HepG2 (cell line): ENCODE results near the gene SERTAD3. TPM values are rescaled to one million over a fixed set of nuclear protein-coding genes. Genes with fewer than 3 reads are reported as not detected.

Source experiments
- JUND ChIP-seq: sonication (generic); formaldehyde crosslinking; IDR thresholded peaks from 2 replicates; pipeline ENCODE4 v1.8.0; 2022; ENCODE audit warnings: mild to moderate bottlenecking, missing genetic modification reagents
- MIER2 ChIP-seq: IDR thresholded peaks from 2 replicates; pipeline ENCODE4 v1.6.1; 2016; ENCODE audit warnings: missing biosample characterization, missing genetic modification reagents
- POLR2AphosphoS5 ChIP-seq: IDR thresholded peaks from 2 replicates; pipeline ENCODE4 v1.6.1; 2012; ENCODE audit warnings: low read depth, low read length
- RFX1 ChIP-seq: fragments of 450-650 bp; IDR thresholded peaks from 2 replicates; pipeline ENCODE4 v1.6.1; 2017
- SMYD3 ChIP-seq: sonication (generic); formaldehyde crosslinking; IDR thresholded peaks from 2 replicates; pipeline ENCODE4 v1.8.1; 2023; ENCODE audit warnings: mild to moderate bottlenecking, missing genetic modification reagents
- STAG1 ChIP-seq: sonication (generic); formaldehyde crosslinking; IDR thresholded peaks from 2 replicates; pipeline ENCODE4 v1.4.0; 2020; ENCODE audit warnings: missing genetic modification reagents
- TRIM24 ChIP-seq: sonication (generic); formaldehyde crosslinking; IDR thresholded peaks from 2 replicates; pipeline ENCODE4 v1.8.0; 2022; ENCODE audit warnings: mild to moderate bottlenecking, missing genetic modification reagents
- ZBTB20 ChIP-seq: sonication (generic); formaldehyde crosslinking; IDR thresholded peaks from 2 replicates; pipeline ENCODE4 v1.8.1; 2023; ENCODE audit warnings: missing genetic modification reagents, low read depth, mild to moderate bottlenecking, borderline replicate concordance
- ZNF101 ChIP-seq: sonication (generic); formaldehyde crosslinking; IDR thresholded peaks from 2 replicates; pipeline ENCODE4 v1.4.0; 2020; ENCODE audit warnings: mild to moderate bottlenecking, low read depth, missing genetic modification reagents, borderline replicate concordance
- ZNF337 ChIP-seq: sonication (generic); formaldehyde crosslinking; IDR thresholded peaks from 2 replicates; pipeline ENCODE4 v1.5.1; 2020; ENCODE audit warnings: missing genetic modification reagents, low read depth, mild to moderate bottlenecking, borderline replicate concordance
- ZNF550 ChIP-seq: sonication (generic); formaldehyde crosslinking; IDR thresholded peaks from 2 replicates; pipeline ENCODE4 v1.4.0; 2020; ENCODE audit warnings: mild to moderate bottlenecking, missing genetic modification reagents, borderline replicate concordance
- ZNF7 ChIP-seq: IDR thresholded peaks from 2 replicates; pipeline ENCODE4 v1.6.1; 2016; ENCODE audit warnings: missing biosample characterization, missing genetic modification reagents
- ZSCAN12 ChIP-seq: sonication (generic); formaldehyde crosslinking; IDR thresholded peaks from 2 replicates; pipeline ENCODE4 v1.9.0; 2021; ENCODE audit warnings: mild to moderate bottlenecking, missing genetic modification reagents
- ZSCAN25 ChIP-seq: sonication (generic); formaldehyde crosslinking; IDR thresholded peaks from 2 replicates; pipeline ENCODE4 v1.8.0; 2022; ENCODE audit warnings: mild to moderate bottlenecking, missing genetic modification reagents
- polyA plus RNA-seq, 8 experiments: library from polyadenylated mRNA; depleted of rRNA in 3 of 8; stranded (reverse) in 7 of 8; unstranded in 1 of 8; fragments of >200 nt; fragmentation: Illumina TruSeq in 4 of 8; extraction: Trizol in 4 of 8; gene quantifications; 2 replicates each; pipeline versions ENCODE4 v1.2.1 to v1.2.3, GENCODE V29; 2011 to 2016; ENCODE audit warnings: low read depth in 4 of 8, missing spikeins in 1 of 8, mixed read lengths in 1 of 8; ENCODE audit not compliant: insufficient read depth in 1 of 8
- total RNA-seq, 5 experiments: library from RNA; depleted of rRNA; stranded (reverse); fragments of >200 nt; fragmentation: Illumina TruSeq; extraction: Trizol; gene quantifications; 2 replicates each; pipeline ENCODE4 v1.2.3, GENCODE V29; 2016; ENCODE audit warnings: low read depth in 1 of 5
- TF ChIP-seq, protein P1 (sequence below): sonication (generic); formaldehyde crosslinking; IDR thresholded peaks from 2 replicates; pipeline ENCODE4 v1.5.1; 2020; ENCODE audit warnings: mild to moderate bottlenecking, missing genetic modification reagents, moderate library complexity
- TF ChIP-seq, protein P2 (sequence below): sonication (generic); formaldehyde crosslinking; IDR thresholded peaks from 2 replicates; pipeline ENCODE4 v1.8.0; 2022; ENCODE audit warnings: mild to moderate bottlenecking, missing genetic modification reagents, moderate library complexity
- TF ChIP-seq, protein P3 (sequence below): sonication (generic); formaldehyde crosslinking; IDR thresholded peaks from 2 replicates; pipeline ENCODE4 v1.8.0; 2022; ENCODE audit warnings: mild to moderate bottlenecking, missing genetic modification reagents, borderline replicate concordance
- TF ChIP-seq, protein P4 (sequence below): IDR thresholded peaks from 2 replicates; pipeline ENCODE4 v1.6.1; 2012; ENCODE audit warnings: inconsistent platforms
- TF ChIP-seq, protein P5 (sequence below): IDR thresholded peaks from 2 replicates; pipeline ENCODE4 v1.6.1; 2016; ENCODE audit warnings: missing genetic modification reagents, missing compliant biosample characterization

The SERTAD3 gene
- total and polyA plus RNA-seq, 2 of the 13 experiments (the other 11 are each of a cell fraction or from before 2014, with no cell fraction given) = 9.6 to 16.9 TPM

DNA sequence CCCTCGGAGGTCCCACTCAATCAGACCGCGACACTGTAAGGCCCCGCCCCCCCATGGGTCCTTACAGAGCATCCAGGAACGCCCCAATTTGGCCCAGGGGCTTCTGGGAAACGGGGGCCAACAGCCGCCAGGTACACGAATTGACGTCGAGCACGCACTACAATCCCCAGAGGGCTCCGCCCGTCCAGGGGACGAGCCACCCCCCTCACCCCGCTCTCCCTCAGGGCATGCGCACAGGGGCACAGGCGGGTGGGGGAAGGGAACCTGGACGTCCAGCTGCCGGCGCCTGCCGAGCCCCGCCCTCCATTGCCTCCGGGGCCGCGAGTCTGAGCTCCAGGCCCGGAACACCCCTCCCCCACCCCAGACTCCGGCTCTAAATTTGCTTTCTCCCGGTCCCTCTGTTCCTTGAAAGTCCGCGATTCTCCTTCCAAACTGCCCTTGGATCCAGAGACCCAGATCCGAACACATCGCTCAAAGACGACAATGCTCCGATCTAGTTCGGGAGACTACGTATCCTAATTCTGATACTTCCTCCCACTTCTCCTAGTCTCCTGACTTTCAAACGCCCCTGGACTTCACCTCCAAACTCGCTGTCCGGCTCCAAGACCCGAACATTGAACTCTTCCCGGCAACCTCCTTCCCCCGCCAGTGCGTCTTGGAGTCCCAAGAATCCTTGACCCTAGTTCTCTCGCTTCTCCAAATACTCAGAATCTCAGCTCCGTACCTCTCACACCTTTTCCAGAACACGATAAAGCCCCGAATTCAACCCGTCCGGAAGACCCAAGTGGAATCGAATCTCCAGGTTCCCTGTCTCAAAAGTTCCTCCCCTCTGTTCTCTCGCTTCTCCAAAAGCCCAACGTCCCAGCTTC is 770 bp downstream of the SERTAD3 start (continued):
- TF ChIP-seq, protein P1, sequence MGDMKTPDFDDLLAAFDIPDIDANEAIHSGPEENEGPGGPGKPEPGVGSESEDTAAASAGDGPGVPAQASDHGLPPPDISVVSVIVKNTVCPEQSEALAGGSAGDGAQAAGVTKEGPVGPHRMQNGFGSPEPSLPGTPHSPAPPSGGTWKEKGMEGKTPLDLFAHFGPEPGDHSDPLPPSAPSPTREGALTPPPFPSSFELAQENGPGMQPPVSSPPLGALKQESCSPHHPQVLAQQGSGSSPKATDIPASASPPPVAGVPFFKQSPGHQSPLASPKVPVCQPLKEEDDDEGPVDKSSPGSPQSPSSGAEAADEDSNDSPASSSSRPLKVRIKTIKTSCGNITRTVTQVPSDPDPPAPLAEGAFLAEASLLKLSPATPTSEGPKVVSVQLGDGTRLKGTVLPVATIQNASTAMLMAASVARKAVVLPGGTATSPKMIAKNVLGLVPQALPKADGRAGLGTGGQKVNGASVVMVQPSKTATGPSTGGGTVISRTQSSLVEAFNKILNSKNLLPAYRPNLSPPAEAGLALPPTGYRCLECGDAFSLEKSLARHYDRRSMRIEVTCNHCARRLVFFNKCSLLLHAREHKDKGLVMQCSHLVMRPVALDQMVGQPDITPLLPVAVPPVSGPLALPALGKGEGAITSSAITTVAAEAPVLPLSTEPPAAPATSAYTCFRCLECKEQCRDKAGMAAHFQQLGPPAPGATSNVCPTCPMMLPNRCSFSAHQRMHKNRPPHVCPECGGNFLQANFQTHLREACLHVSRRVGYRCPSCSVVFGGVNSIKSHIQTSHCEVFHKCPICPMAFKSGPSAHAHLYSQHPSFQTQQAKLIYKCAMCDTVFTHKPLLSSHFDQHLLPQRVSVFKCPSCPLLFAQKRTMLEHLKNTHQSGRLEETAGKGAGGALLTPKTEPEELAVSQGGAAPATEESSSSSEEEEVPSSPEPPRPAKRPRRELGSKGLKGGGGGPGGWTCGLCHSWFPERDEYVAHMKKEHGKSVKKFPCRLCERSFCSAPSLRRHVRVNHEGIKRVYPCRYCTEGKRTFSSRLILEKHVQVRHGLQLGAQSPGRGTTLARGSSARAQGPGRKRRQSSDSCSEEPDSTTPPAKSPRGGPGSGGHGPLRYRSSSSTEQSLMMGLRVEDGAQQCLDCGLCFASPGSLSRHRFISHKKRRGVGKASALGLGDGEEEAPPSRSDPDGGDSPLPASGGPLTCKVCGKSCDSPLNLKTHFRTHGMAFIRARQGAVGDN (CRISPR knock-in tag) = peak; percentile 78
- TF ChIP-seq STAG1 (CRISPR knock-in tag) = peak; percentile 7; the same call in 1 of the 2 replicates
- TF ChIP-seq RFX1 = no peak
- TF ChIP-seq ZSCAN25 (CRISPR knock-in tag) = no peak
- TF ChIP-seq JUND (CRISPR knock-in tag) = no peak
- no peak for TF ChIP-seq TRIM24 (CRISPR knock-in tag)
- peak; percentile 29; the same call in 1 of the 2 replicates for TF ChIP-seq POLR2AphosphoS5
- no peak for TF ChIP-seq ZNF7 (CRISPR knock-in tag)
- TF ChIP-seq ZBTB20 = no peak
- TF ChIP-seq, protein P2, sequence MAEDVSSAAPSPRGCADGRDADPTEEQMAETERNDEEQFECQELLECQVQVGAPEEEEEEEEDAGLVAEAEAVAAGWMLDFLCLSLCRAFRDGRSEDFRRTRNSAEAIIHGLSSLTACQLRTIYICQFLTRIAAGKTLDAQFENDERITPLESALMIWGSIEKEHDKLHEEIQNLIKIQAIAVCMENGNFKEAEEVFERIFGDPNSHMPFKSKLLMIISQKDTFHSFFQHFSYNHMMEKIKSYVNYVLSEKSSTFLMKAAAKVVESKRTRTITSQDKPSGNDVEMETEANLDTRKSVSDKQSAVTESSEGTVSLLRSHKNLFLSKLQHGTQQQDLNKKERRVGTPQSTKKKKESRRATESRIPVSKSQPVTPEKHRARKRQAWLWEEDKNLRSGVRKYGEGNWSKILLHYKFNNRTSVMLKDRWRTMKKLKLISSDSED (CRISPR knock-in tag) = no peak
- no peak for TF ChIP-seq ZNF101 (CRISPR knock-in tag)
- no peak for TF ChIP-seq SMYD3
- TF ChIP-seq, protein P3, sequence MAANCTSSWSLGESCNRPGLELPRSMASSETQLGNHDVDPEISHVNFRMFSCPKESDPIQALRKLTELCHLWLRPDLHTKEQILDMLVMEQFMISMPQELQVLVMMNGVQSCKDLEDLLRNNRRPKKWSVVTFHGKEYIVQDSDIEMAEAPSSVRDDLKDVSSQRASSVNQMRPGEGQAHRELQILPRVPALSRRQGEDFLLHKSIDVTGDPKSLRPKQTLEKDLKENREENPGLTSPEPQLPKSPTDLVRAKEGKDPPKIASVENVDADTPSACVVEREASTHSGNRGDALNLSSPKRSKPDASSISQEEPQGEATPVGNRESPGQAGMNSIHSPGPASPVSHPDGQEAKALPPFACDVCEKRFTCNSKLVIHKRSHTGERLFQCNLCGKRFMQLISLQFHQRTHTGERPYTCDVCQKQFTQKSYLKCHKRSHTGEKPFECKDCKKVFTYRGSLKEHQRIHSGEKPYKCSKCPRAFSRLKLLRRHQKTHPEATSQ = no peak
- TF ChIP-seq ZSCAN12 (CRISPR knock-in tag) = no peak
- no peak for TF ChIP-seq ZNF337 (CRISPR knock-in tag)
- no peak for TF ChIP-seq MIER2 (CRISPR knock-in tag)
- TF ChIP-seq, protein P4, sequence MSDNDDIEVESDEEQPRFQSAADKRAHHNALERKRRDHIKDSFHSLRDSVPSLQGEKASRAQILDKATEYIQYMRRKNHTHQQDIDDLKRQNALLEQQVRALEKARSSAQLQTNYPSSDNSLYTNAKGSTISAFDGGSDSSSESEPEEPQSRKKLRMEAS = peak; percentile 66; the same call in 1 of the 2 replicates
- TF ChIP-seq ZNF550 (CRISPR knock-in tag) = no peak
- TF ChIP-seq, protein P5, sequence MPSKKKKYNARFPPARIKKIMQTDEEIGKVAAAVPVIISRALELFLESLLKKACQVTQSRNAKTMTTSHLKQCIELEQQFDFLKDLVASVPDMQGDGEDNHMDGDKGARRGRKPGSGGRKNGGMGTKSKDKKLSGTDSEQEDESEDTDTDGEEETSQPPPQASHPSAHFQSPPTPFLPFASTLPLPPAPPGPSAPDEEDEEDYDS = peak; percentile 63
